Measurements from ENCODE around the gene MAGI2.

Gene MAGI2

GRCh38 chr7:78746301-78746700 lies 707.2 kb downstream of the MAGI2 start:
- Histone ChIP-seq H3K4me2 (ENCODE audit: low read length) (no peak overlapping the region), H3K27me3 (ENCODE audit: control insufficient read depth, low read length) (no peaks in the 10 kb centered on the region), H3K9me3 (ENCODE audit: control insufficient read depth, insufficient read depth, low read length) (no peaks in the 10 kb centered on the region), H3K27ac (ENCODE audit: low read depth, low read length) (no peak overlapping the region), H3K9me2 (replicated peaks; ENCODE audit: control insufficient read depth, low read length) (no peaks in the 10 kb centered on the region), H3K79me2 (ENCODE audit: control insufficient read depth, low read length) (no peaks in the 10 kb centered on the region), H3F3A (ENCODE audit: control insufficient read depth, insufficient read depth) (no peaks in the 10 kb centered on the region), H3K4me1 (ENCODE audit: control insufficient read depth, low read length) (no peaks in the 10 kb centered on the region), H3K36me3 (ENCODE audit: control insufficient read depth, low read length) (no peaks in the 10 kb centered on the region), H4K20me1 (ENCODE audit: control insufficient read depth, insufficient read depth, low read depth, low read length) (no peaks in the 10 kb centered on the region), H3K4me3 (ENCODE audit: low read length) (no peak overlapping the region)
- TF ChIP-seq CTCF (IDR thresholded peaks at IDR 0.05; ENCODE audit: low read depth, low read length, poor library complexity, severe bottlenecking) (no peak), EZH2phosphoT487 (IDR thresholded peaks at IDR 0.05; ENCODE audit: borderline replicate concordance, low read length) (no peak)

GRCh38 chr7:78742694-78743093 lies 710.8 kb downstream of the MAGI2 start:
- TF ChIP-seq CTCF (IDR thresholded peaks at IDR 0.05; ENCODE audit: low read depth, low read length, poor library complexity, severe bottlenecking): no peak
- TF ChIP-seq EZH2phosphoT487 (IDR thresholded peaks at IDR 0.05; ENCODE audit: borderline replicate concordance, low read length): no peak
- Histone ChIP-seq H3F3A (ENCODE audit: control insufficient read depth, insufficient read depth) (no peaks in the 10 kb centered on the region), H4K20me1 (ENCODE audit: control insufficient read depth, insufficient read depth, low read depth, low read length) (no peaks in the 10 kb centered on the region), H3K4me1 (ENCODE audit: control insufficient read depth, low read length) (no peaks in the 10 kb centered on the region), H3K79me2 (ENCODE audit: control insufficient read depth, low read length) (no peaks in the 10 kb centered on the region), H3K36me3 (ENCODE audit: control insufficient read depth, low read length) (no peaks in the 10 kb centered on the region), H3K9me2 (replicated peaks; ENCODE audit: control insufficient read depth, low read length) (no peaks in the 10 kb centered on the region), H3K4me3 (ENCODE audit: low read length) (no peak overlapping the region), H3K4me2 (ENCODE audit: low read length) (no peak overlapping the region), H3K9me3 (ENCODE audit: control insufficient read depth, insufficient read depth, low read length) (no peaks in the 10 kb centered on the region), H3K27me3 (ENCODE audit: control insufficient read depth, low read length) (no peaks in the 10 kb centered on the region), H3K27ac (ENCODE audit: low read depth, low read length) (no peak overlapping the region)

- Histone ChIP-seq H3F3A (ENCODE audit: control insufficient read depth, insufficient read depth) (no peaks in the 10 kb centered on the region), H3K9me2 (replicated peaks; ENCODE audit: control insufficient read depth, low read length) (no peaks in the 10 kb centered on the region), H3K4me3 (ENCODE audit: low read length) (no peak overlapping the region), H3K27ac (ENCODE audit: low read depth, low read length) (no peak overlapping the region), H3K27me3 (ENCODE audit: control insufficient read depth, low read length) (no peaks in the 10 kb centered on the region), H3K36me3 (ENCODE audit: control insufficient read depth, low read length) (no peaks in the 10 kb centered on the region), H3K9me3 (ENCODE audit: control insufficient read depth, insufficient read depth, low read length) (no peaks in the 10 kb centered on the region), H3K4me1 (ENCODE audit: control insufficient read depth, low read length) (no peaks in the 10 kb centered on the region), H3K79me2 (ENCODE audit: control insufficient read depth, low read length) (no peaks in the 10 kb centered on the region), H3K4me2 (ENCODE audit: low read length) (no peak overlapping the region), H4K20me1 (ENCODE audit: control insufficient read depth, insufficient read depth, low read depth, low read length) (no peaks in the 10 kb centered on the region)
- no peak for TF ChIP-seq EZH2phosphoT487 (IDR thresholded peaks at IDR 0.05; ENCODE audit: borderline replicate concordance, low read length)
- no peak for TF ChIP-seq CTCF (IDR thresholded peaks at IDR 0.05; ENCODE audit: low read depth, low read length, poor library complexity, severe bottlenecking)
Observed at GRCh38 chr7:78736548-78736947, 716.9 kb downstream of the MAGI2 start.

- H3K27ac ChIP-seq (ENCODE audit: low read depth, low read length): no peak overlapping the region
- no peaks in the 10 kb centered on the region for H3K9me3 ChIP-seq (ENCODE audit: control insufficient read depth, insufficient read depth, low read length)
- H3K4me1 ChIP-seq (ENCODE audit: control insufficient read depth, low read length): no peaks in the 10 kb centered on the region
- no peak overlapping the region for H3K4me2 ChIP-seq (ENCODE audit: low read length)
- H3K9me2 ChIP-seq (replicated peaks; ENCODE audit: control insufficient read depth, low read length): no peaks in the 10 kb centered on the region
- no peaks in the 10 kb centered on the region for H3K79me2 ChIP-seq (ENCODE audit: control insufficient read depth, low read length)
- H3F3A ChIP-seq (ENCODE audit: control insufficient read depth, insufficient read depth): no peaks in the 10 kb centered on the region
- no peaks in the 10 kb centered on the region for H3K36me3 ChIP-seq (ENCODE audit: control insufficient read depth, low read length)
- H3K27me3 ChIP-seq (ENCODE audit: control insufficient read depth, low read length): no peaks in the 10 kb centered on the region
- no peak for TF ChIP-seq CTCF (IDR thresholded peaks at IDR 0.05; ENCODE audit: low read depth, low read length, poor library complexity, severe bottlenecking)
- no peaks in the 10 kb centered on the region for H4K20me1 ChIP-seq (ENCODE audit: control insufficient read depth, insufficient read depth, low read depth, low read length)
- no peak overlapping the region for H3K4me3 ChIP-seq (ENCODE audit: low read length)
Observed at GRCh38 chr7:78734626-78735025, 718.8 kb downstream of the MAGI2 start.
